NCI-H1105 (cell line): ENCODE data around the gene ID2.

Experiments
- DNase-seq: peaks from one replicate; lab custom pipeline; 2025; lab: John Stamatoyannopoulos, UW

The ID2 gene

GRCh38 chr2:8648441-8649213 is 33.2 kb upstream of the ID2 start:
- no peak for DNase-seq

- DNase-seq = no peak
Measured at GRCh38 chr2:8649718-8650117, 32.1 kb upstream of the ID2 start.

- no peak for DNase-seq
Measured at GRCh38 chr2:8650256-8650655, 31.6 kb upstream of the ID2 start.

GRCh38 chr2:8652774-8653426 is 29.0 kb upstream of the ID2 start:
- DNase-seq = no peak

GRCh38 chr2:8653485-8653884 is 28.4 kb upstream of the ID2 start:
- no peak for DNase-seq

GRCh38 chr2:8654041-8654440 is 27.8 kb upstream of the ID2 start:
- no peak for DNase-seq

GRCh38 chr2:8654483-8654882 is 27.4 kb upstream of the ID2 start:
- DNase-seq = no peak

GRCh38 chr2:8656160-8656641 is 25.7 kb upstream of the ID2 start:
- no peak for DNase-seq

- DNase-seq = no peak
Measured at GRCh38 chr2:8656811-8657210, 25.0 kb upstream of the ID2 start.

GRCh38 chr2:8657423-8658062 is 24.3 kb upstream of the ID2 start:
- no peak for DNase-seq

- no peak for DNase-seq
Measured at GRCh38 chr2:8658064-8658862, 23.6 kb upstream of the ID2 start.

- DNase-seq = no peak
Measured at GRCh38 chr2:8659092-8659734, 22.6 kb upstream of the ID2 start.

GRCh38 chr2:8659735-8660492 is 21.9 kb upstream of the ID2 start:
- no peak for DNase-seq

GRCh38 chr2:8661235-8661634 is 20.6 kb upstream of the ID2 start:
- DNase-seq = no peak

GRCh38 chr2:8661736-8662135 is 20.1 kb upstream of the ID2 start:
- no peak for DNase-seq

GRCh38 chr2:8662239-8662879 is 19.5 kb upstream of the ID2 start:
- DNase-seq = no peak

GRCh38 chr2:8663997-8664396 is 17.9 kb upstream of the ID2 start:
- DNase-seq = no peak

GRCh38 chr2:8666581-8666980 is 15.3 kb upstream of the ID2 start:
- no peak for DNase-seq

- no peak for DNase-seq
Measured at GRCh38 chr2:8667896-8668512, 13.9 kb upstream of the ID2 start.
